ENCODE data around the gene TNIK. TPM values are rescaled to one million over a fixed set of nuclear protein-coding genes. Genes with fewer than 3 reads are reported as not detected.

Gene TNIK
- total and polyA plus RNA-seq, 2 experiments from 2014 or later = 14.6 to 34.3 TPM

GRCh38 chr3:171236265-171237008 is 223.8 kb downstream of the TNIK start:
- Histone ChIP-seq H4K20me1 (replicated peaks; ENCODE audit: insufficient read depth) (0 out of 2 replicates have a peak, but pooled peaks cover 5% of the 10 kb centered on the region), H3K79me2 (replicated peaks; ENCODE audit: insufficient read depth) (no peaks in the 10 kb centered on the region; the same call in 1 of the 2 replicates), H2AFZ (no peak overlapping the region), H3K27me3 (ENCODE audit: insufficient read depth) (no peaks in the 10 kb centered on the region), H3K4me2 (0 out of 2 replicates have a peak overlapping the region, but pooled peaks have one; percentile 8), H3F3A (replicated peaks; ENCODE audit: low read depth) (no peaks in the 10 kb centered on the region), H3K4me3 (no peak overlapping the region), H3K27ac (ENCODE audit: low read depth) (peak overlapping the region; percentile 34), H3K36me3 (ENCODE audit: insufficient read depth) (no peaks in the 10 kb centered on the region), H3K9me2 (ENCODE audit: insufficient read depth) (peaks cover 7% of the 10 kb centered on the region; the same call in 1 of the 2 replicates), H3K4me1 (ENCODE audit: insufficient read depth) (peaks cover 20% of the 10 kb centered on the region)
- Mint-ChIP-seq H3K27me3 (ENCODE audit: insufficient read depth, low read depth, poor library complexity) (peaks cover 5% of the 10 kb centered on the region), H3K9me3 (no peaks in the 10 kb centered on the region), H3K27ac (no peak overlapping the region), H3K36me3 (ENCODE audit: low read depth) (0 out of 3 replicates have a peak, but pooled peaks cover 3% of the 10 kb centered on the region), H3K4me3 (no peak overlapping the region), H3K4me1 (peaks cover 43% of the 10 kb centered on the region)
- DNase-seq (ENCODE audit: low spot score) = no peak
- peak; percentile 45 for ATAC-seq
- TF ChIP-seq, protein P1, sequence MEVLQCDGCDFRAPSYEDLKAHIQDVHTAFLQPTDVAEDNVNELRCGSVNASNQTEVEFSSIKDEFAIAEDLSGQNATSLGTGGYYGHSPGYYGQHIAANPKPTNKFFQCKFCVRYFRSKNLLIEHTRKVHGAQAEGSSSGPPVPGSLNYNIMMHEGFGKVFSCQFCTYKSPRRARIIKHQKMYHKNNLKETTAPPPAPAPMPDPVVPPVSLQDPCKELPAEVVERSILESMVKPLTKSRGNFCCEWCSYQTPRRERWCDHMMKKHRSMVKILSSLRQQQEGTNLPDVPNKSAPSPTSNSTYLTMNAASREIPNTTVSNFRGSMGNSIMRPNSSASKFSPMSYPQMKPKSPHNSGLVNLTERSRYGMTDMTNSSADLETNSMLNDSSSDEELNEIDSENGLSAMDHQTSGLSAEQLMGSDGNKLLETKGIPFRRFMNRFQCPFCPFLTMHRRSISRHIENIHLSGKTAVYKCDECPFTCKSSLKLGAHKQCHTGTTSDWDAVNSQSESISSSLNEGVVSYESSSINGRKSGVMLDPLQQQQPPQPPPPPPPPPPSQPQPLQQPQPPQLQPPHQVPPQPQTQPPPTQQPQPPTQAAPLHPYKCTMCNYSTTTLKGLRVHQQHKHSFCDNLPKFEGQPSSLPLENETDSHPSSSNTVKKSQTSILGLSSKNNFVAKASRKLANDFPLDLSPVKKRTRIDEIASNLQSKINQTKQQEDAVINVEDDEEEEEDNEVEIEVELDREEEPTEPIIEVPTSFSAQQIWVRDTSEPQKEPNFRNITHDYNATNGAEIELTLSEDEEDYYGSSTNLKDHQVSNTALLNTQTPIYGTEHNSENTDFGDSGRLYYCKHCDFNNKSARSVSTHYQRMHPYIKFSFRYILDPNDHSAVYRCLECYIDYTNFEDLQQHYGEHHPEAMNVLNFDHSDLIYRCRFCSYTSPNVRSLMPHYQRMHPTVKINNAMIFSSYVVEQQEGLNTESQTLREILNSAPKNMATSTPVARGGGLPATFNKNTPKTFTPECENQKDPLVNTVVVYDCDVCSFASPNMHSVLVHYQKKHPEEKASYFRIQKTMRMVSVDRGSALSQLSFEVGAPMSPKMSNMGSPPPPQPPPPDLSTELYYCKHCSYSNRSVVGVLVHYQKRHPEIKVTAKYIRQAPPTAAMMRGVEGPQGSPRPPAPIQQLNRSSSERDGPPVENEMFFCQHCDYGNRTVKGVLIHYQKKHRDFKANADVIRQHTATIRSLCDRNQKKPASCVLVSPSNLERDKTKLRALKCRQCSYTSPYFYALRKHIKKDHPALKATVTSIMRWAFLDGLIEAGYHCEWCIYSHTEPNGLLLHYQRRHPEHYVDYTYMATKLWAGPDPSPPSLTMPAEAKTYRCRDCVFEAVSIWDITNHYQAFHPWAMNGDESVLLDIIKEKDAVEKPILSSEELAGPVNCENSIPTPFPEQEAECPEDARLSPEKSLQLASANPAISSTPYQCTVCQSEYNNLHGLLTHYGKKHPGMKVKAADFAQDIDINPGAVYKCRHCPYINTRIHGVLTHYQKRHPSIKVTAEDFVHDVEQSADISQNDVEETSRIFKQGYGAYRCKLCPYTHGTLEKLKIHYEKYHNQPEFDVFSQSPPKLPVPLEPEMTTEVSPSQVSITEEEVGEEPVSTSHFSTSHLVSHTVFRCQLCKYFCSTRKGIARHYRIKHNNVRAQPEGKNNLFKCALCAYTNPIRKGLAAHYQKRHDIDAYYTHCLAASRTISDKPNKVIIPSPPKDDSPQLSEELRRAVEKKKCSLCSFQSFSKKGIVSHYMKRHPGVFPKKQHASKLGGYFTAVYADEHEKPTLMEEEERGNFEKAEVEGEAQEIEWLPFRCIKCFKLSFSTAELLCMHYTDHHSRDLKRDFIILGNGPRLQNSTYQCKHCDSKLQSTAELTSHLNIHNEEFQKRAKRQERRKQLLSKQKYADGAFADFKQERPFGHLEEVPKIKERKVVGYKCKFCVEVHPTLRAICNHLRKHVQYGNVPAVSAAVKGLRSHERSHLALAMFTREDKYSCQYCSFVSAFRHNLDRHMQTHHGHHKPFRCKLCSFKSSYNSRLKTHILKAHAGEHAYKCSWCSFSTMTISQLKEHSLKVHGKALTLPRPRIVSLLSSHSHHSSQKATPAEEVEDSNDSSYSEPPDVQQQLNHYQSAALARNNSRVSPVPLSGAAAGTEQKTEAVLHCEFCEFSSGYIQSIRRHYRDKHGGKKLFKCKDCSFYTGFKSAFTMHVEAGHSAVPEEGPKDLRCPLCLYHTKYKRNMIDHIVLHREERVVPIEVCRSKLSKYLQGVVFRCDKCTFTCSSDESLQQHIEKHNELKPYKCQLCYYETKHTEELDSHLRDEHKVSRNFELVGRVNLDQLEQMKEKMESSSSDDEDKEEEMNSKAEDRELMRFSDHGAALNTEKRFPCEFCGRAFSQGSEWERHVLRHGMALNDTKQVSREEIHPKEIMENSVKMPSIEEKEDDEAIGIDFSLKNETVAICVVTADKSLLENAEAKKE (CRISPR knock-in tag; IDR thresholded peaks at IDR 0.05) = no peak
- TF ChIP-seq EZH2phosphoT487 (IDR thresholded peaks at IDR 0.05; ENCODE audit: unreplicated experiment) (no peak), CREB1 (CRISPR knock-in tag; IDR thresholded peaks at IDR 0.05; ENCODE audit: low read depth) (no peak), JUNB (IDR thresholded peaks at IDR 0.05; ENCODE audit: unreplicated experiment) (no peak), POLR2AphosphoS5 (IDR thresholded peaks at IDR 0.05; ENCODE audit: low read depth) (no peak), ZNF331 (CRISPR knock-in tag; IDR thresholded peaks at IDR 0.05; ENCODE audit: low read depth) (no peak), STAT1 (IDR thresholded peaks at IDR 0.05; ENCODE audit: unreplicated experiment) (no peak), EZH2 (IDR thresholded peaks at IDR 0.05; ENCODE audit: low read depth, unreplicated experiment) (no peak), NANOG (IDR thresholded peaks at IDR 0.05; ENCODE audit: borderline replicate concordance) (no peak)
- TF ChIP-seq, protein P2, sequence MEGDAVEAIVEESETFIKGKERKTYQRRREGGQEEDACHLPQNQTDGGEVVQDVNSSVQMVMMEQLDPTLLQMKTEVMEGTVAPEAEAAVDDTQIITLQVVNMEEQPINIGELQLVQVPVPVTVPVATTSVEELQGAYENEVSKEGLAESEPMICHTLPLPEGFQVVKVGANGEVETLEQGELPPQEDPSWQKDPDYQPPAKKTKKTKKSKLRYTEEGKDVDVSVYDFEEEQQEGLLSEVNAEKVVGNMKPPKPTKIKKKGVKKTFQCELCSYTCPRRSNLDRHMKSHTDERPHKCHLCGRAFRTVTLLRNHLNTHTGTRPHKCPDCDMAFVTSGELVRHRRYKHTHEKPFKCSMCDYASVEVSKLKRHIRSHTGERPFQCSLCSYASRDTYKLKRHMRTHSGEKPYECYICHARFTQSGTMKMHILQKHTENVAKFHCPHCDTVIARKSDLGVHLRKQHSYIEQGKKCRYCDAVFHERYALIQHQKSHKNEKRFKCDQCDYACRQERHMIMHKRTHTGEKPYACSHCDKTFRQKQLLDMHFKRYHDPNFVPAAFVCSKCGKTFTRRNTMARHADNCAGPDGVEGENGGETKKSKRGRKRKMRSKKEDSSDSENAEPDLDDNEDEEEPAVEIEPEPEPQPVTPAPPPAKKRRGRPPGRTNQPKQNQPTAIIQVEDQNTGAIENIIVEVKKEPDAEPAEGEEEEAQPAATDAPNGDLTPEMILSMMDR (conservative IDR thresholded peaks at IDR 0.05; ENCODE audit: low read depth in 2 of 2) = no peak
- TF ChIP-seq, protein P3, sequence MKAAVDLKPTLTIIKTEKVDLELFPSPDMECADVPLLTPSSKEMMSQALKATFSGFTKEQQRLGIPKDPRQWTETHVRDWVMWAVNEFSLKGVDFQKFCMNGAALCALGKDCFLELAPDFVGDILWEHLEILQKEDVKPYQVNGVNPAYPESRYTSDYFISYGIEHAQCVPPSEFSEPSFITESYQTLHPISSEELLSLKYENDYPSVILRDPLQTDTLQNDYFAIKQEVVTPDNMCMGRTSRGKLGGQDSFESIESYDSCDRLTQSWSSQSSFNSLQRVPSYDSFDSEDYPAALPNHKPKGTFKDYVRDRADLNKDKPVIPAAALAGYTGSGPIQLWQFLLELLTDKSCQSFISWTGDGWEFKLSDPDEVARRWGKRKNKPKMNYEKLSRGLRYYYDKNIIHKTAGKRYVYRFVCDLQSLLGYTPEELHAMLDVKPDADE (IDR thresholded peaks at IDR 0.05) = no peak
- TF ChIP-seq, protein P4, sequence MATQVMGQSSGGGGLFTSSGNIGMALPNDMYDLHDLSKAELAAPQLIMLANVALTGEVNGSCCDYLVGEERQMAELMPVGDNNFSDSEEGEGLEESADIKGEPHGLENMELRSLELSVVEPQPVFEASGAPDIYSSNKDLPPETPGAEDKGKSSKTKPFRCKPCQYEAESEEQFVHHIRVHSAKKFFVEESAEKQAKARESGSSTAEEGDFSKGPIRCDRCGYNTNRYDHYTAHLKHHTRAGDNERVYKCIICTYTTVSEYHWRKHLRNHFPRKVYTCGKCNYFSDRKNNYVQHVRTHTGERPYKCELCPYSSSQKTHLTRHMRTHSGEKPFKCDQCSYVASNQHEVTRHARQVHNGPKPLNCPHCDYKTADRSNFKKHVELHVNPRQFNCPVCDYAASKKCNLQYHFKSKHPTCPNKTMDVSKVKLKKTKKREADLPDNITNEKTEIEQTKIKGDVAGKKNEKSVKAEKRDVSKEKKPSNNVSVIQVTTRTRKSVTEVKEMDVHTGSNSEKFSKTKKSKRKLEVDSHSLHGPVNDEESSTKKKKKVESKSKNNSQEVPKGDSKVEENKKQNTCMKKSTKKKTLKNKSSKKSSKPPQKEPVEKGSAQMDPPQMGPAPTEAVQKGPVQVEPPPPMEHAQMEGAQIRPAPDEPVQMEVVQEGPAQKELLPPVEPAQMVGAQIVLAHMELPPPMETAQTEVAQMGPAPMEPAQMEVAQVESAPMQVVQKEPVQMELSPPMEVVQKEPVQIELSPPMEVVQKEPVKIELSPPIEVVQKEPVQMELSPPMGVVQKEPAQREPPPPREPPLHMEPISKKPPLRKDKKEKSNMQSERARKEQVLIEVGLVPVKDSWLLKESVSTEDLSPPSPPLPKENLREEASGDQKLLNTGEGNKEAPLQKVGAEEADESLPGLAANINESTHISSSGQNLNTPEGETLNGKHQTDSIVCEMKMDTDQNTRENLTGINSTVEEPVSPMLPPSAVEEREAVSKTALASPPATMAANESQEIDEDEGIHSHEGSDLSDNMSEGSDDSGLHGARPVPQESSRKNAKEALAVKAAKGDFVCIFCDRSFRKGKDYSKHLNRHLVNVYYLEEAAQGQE (IDR thresholded peaks at IDR 0.05; ENCODE audit: unreplicated experiment) = no peak
